CD14-positive monocyte (primary cell): Measurements from ENCODE around the gene GBGT1. TPM values are rescaled to one million over a fixed set of nuclear protein-coding genes. Genes with fewer than 3 reads are reported as not detected.

Experiments used
- DNase-seq, 3 donors: peaks; one replicate each; pipeline ENCODE4 v3.0.0-alpha.2; 2011 to 2022
- H2AFZ ChIP-seq: 2 replicates; pipeline ENCODE4 v1.6.0; 2012; ENCODE audit warnings: mild to moderate bottlenecking, low read depth, low read length, inconsistent platforms; ENCODE audit not compliant: insufficient read depth, poor library complexity, severe bottlenecking
- H3K27ac ChIP-seq, 2 donors: 1 replicate in 1 of 2; 2 replicates in 1 of 2; pipeline ENCODE4 v1.5.1; 2012 to 2013; ENCODE audit warnings: low read length in 2 of 2, control low read depth in 1 of 2, inconsistent platforms in 1 of 2, low read depth in 1 of 2, mild to moderate bottlenecking in 1 of 2
- H3K27me3 ChIP-seq, 2 donors: one replicate each; pipeline versions ENCODE4 v1.6.0 to v1.6.1; 2011 to 2013; ENCODE audit warnings: low read length in 2 of 2; ENCODE audit not compliant: control insufficient read depth in 2 of 2, insufficient read depth in 2 of 2
- H3K36me3 ChIP-seq, 2 donors: replicated peaks in 1 of 2; 1 replicate in 1 of 2; 2 replicates in 1 of 2; pipeline versions ENCODE4 v1.5.1 to v1.6.1; 2012 to 2013; ENCODE audit warnings: low read length in 2 of 2, control low read depth in 1 of 2, inconsistent platforms in 1 of 2, mild to moderate bottlenecking in 1 of 2; ENCODE audit not compliant: insufficient read depth in 2 of 2, control insufficient read depth in 1 of 2
- H3K4me1 ChIP-seq, 2 donors: 1 replicate in 1 of 2; 2 replicates in 1 of 2; pipeline versions ENCODE4 v1.5.1 to v1.6.1; 2012 to 2013; ENCODE audit warnings: low read length in 2 of 2, control low read depth in 1 of 2, inconsistent platforms in 1 of 2, mild to moderate bottlenecking in 1 of 2, moderate library complexity in 1 of 2; ENCODE audit not compliant: insufficient read depth in 2 of 2, control insufficient read depth in 1 of 2
- H3K4me2 ChIP-seq: replicated peaks from 2 replicates; pipeline ENCODE3; 2012; ENCODE audit warnings: low read length, moderate library complexity, mild to moderate bottlenecking; ENCODE audit not compliant: poor library complexity, severe bottlenecking; ENCODE audit errors: extremely low read depth
- H3K4me3 ChIP-seq, 3 experiments: fragments of 200-600 bp in 1 of 3; sonication (generic) in 1 of 3; replicated peaks in 1 of 3; 1 replicate in 2 of 3; 2 replicates in 1 of 3; pipeline ENCODE4 v1.5.1; 2011 to 2013; ENCODE audit warnings: low read length in 3 of 3, mild to moderate bottlenecking in 3 of 3, control low read depth in 2 of 3, low read depth in 2 of 3, inconsistent platforms in 1 of 3, moderate library complexity in 1 of 3
- H3K79me2 ChIP-seq: 2 replicates; pipeline ENCODE4 v1.6.0; 2012; ENCODE audit warnings: mild to moderate bottlenecking, control low read depth, inconsistent platforms, low read length, moderate library complexity; ENCODE audit not compliant: insufficient read depth
- H3K9ac ChIP-seq: 2 replicates; pipeline ENCODE4 v1.6.0; 2017; ENCODE audit warnings: low read length, mild to moderate bottlenecking; ENCODE audit not compliant: insufficient read depth, poor library complexity, severe bottlenecking
- H3K9me3 ChIP-seq, 2 donors: replicated peaks in 1 of 2; 1 replicate in 1 of 2; 2 replicates in 1 of 2; pipeline versions ENCODE4 v1.5.1 to v1.6.1; 2012 to 2013; ENCODE audit warnings: low read length in 2 of 2, control low read depth in 1 of 2; ENCODE audit not compliant: control insufficient read depth in 1 of 2, insufficient read depth in 1 of 2
- H4K20me1 ChIP-seq: 2 replicates; pipeline ENCODE4 v1.6.0; 2012; ENCODE audit warnings: mild to moderate bottlenecking, low read length, control low read depth, moderate library complexity; ENCODE audit not compliant: insufficient read depth
- H3K27ac Mint-ChIP-seq, 7 donors: one replicate each; pipeline ENCODE4 v1.8.0; 2020; ENCODE audit warnings: mild to moderate bottlenecking in 7 of 7, mixed read lengths in 7 of 7, moderate library complexity in 6 of 7, inconsistent platforms in 2 of 7
- H3K27me3 Mint-ChIP-seq, 3 donors: one replicate each; pipeline ENCODE4 v1.8.0; 2021 to 2022; ENCODE audit warnings: low read depth in 3 of 3, mild to moderate bottlenecking in 3 of 3, mixed read lengths in 3 of 3, moderate library complexity in 3 of 3, inconsistent platforms in 1 of 3
- H3K36me3 Mint-ChIP-seq, 2 donors: one replicate each; pipeline ENCODE4 v1.8.0; 2020; ENCODE audit warnings: mixed read lengths in 2 of 2, inconsistent platforms in 1 of 2, mild to moderate bottlenecking in 1 of 2
- H3K4me1 Mint-ChIP-seq: one replicate; pipeline ENCODE4 v1.8.0; 2020; ENCODE audit warnings: mild to moderate bottlenecking, mixed read lengths
- H3K4me3 Mint-ChIP-seq, 2 donors: one replicate each; pipeline ENCODE4 v1.8.0; 2020; ENCODE audit warnings: mild to moderate bottlenecking in 2 of 2, mixed read lengths in 2 of 2, moderate library complexity in 1 of 2
- H3K9me3 Mint-ChIP-seq, 7 donors: one replicate each; pipeline ENCODE4 v1.8.0; 2020 to 2022; ENCODE audit warnings: mixed read lengths in 7 of 7, mild to moderate bottlenecking in 6 of 7, moderate library complexity in 6 of 7, inconsistent platforms in 2 of 7
- WGBS: methylation state at CpG from one replicate; pipeline ENCODE4 v1.1.5; 2013; ENCODE audit warnings: missing lambda C conversion rate; ENCODE audit not compliant: insufficient coverage; 5-methylcytosine and 5-hydroxymethylcytosine counted together
- intact Hi-C, 2 donors: fragments of 100-400 bp; cut with micrococcal nuclease; formaldehyde crosslinking; loops; one replicate each; pipeline versions ENCODE4 v1.15.0 to v1.15.1; 2023
- polyA plus RNA-seq, 3 donors: library from polyadenylated mRNA; depleted of rRNA in 1 of 3; unstranded in 2 of 3; stranded (reverse) in 1 of 3; fragments of 300-500 nt in 2 of 3; fragments of >200 nt in 1 of 3; fragmentation: Illumina TruSeq in 2 of 3; gene quantifications; 1 replicate in 2 of 3; 2 replicates in 1 of 3; pipeline ENCODE4 v1.2.3, GENCODE V29; 2012 to 2021
- TF ChIP-seq, protein P1 (sequence below): fragments of 200-600 bp; IDR thresholded peaks from one replicate; pipeline ENCODE4 v1.8.0; 2022; ENCODE audit warnings: antibody characterized with exemption, mild to moderate bottlenecking

The GBGT1 gene
- polyA plus RNA-seq, 3 donors, result 7.1 to 40.1 (median 8.0) TPM

- H3K27me3 Mint-ChIP-seq, result peaks cover 0 to 6% (median 2%) of the 10 kb centered on the region in 3 donors
- TF ChIP-seq, protein P1, sequence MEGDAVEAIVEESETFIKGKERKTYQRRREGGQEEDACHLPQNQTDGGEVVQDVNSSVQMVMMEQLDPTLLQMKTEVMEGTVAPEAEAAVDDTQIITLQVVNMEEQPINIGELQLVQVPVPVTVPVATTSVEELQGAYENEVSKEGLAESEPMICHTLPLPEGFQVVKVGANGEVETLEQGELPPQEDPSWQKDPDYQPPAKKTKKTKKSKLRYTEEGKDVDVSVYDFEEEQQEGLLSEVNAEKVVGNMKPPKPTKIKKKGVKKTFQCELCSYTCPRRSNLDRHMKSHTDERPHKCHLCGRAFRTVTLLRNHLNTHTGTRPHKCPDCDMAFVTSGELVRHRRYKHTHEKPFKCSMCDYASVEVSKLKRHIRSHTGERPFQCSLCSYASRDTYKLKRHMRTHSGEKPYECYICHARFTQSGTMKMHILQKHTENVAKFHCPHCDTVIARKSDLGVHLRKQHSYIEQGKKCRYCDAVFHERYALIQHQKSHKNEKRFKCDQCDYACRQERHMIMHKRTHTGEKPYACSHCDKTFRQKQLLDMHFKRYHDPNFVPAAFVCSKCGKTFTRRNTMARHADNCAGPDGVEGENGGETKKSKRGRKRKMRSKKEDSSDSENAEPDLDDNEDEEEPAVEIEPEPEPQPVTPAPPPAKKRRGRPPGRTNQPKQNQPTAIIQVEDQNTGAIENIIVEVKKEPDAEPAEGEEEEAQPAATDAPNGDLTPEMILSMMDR, result no peak
- peaks cover 0 to 2% (median 0%) of the 10 kb centered on the region in 7 donors for H3K9me3 Mint-ChIP-seq
- WGBS, result 88% methylated on average over 1 of the region's 2 CpGs
- H3K4me3 ChIP-seq, result no peak overlapping the region
- H3K4me1 Mint-ChIP-seq, result peaks cover 64% of the 10 kb centered on the region
- peak overlapping the region; percentile 35 to 66 for H3K27ac ChIP-seq
- peaks cover 3 to 11% of the 10 kb centered on the region in 2 donors for H3K36me3 Mint-ChIP-seq
- H2AFZ ChIP-seq, result no peak overlapping the region
- H3K79me2 ChIP-seq, result no peaks in the 10 kb centered on the region
- H3K4me2 ChIP-seq, result peak overlapping the region; percentile 4
- no peaks in the 10 kb centered on the region for H3K36me3 ChIP-seq
- peaks cover 62 to 67% of the 10 kb centered on the region in 2 donors for H3K4me1 ChIP-seq
- no peak overlapping the region for H3K9ac ChIP-seq
- H4K20me1 ChIP-seq, result peaks cover under 1% of the 10 kb centered on the region
- peak overlapping the region; percentile 74 to 100 (median 90) for H3K27ac Mint-ChIP-seq
- DNase-seq, result no peak
- peak overlapping the region in 1 of 2 donors; percentile 67 for H3K4me3 Mint-ChIP-seq
- intact Hi-C loops, result no loop called here
- no peaks in the 10 kb centered on the region for H3K9me3 ChIP-seq
- H3K27me3 ChIP-seq, result no peaks in the 10 kb centered on the region
These were observed 38.8 kb downstream of the GBGT1 start for GRCh38 chr9:133124907-133125275.

DNA sequence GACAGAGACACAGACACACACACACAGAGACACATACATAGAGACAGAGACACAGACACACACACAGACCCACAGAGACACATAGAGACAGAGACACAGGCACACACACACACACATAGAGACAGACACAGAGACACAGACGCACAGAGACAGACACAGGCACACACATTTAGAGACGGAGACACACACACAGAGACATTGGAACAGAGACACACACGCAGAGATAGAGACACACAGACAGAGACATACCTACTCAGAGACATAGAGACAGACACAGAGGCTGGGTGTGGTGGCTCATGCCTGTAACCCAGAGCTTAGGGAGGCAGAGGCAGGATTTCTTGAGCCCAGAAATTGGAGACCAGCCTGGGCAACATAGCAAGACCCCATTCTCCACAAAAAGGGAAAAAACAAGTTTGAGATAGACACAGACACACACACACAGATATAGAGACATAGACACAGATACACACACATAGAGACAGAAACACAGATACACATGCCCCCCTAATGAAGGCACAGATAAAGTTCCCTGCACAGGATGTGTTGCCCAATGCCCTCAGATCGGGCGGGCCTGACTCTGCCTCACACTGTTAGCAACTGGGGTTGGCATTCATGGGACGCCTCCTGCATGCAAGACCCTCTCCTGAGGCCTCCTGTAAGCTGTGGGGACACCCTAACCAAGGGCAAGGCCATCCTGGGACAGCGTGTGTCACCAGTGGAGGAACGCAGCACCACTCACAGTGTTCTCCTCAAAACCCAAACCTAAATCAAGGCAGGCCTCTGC, 39.4 kb downstream of the GBGT1 start:
- Mint-ChIP-seq H3K27me3 (peaks cover under 1 to 8% (median under 1%) of the 10 kb centered on the region in 3 donors), H3K9me3 (peaks cover 0 to 2% (median 0%) of the 10 kb centered on the region in 7 donors), H3K27ac (peak overlapping the region; percentile 72 to 100 (median 90)), H3K36me3 (peaks cover 3 to 13% of the 10 kb centered on the region in 2 donors), H3K4me3 (peak overlapping the region in 1 of 2 donors; percentile 67), H3K4me1 (peaks cover 69% of the 10 kb centered on the region)
- no peaks in the 10 kb centered on the region for H3K36me3 ChIP-seq
- H3K79me2 ChIP-seq, result peaks cover 4% of the 10 kb centered on the region
- WGBS, result 47% methylated on average over 6 of the region's 8 CpGs
- peak overlapping the region; percentile 35 to 66 for H3K27ac ChIP-seq
- H3K4me2 ChIP-seq, result peak overlapping the region; percentile 4
- peak in 2 of 3 donors; percentile 53 to 60 for DNase-seq
- no peak overlapping the region for H3K4me3 ChIP-seq
- H3K9me3 ChIP-seq, result no peaks in the 10 kb centered on the region
- TF ChIP-seq, protein P1, result no peak
- intact Hi-C loops, result no loop called here
- H4K20me1 ChIP-seq, result peaks cover 7% of the 10 kb centered on the region
- peaks cover 68 to 73% of the 10 kb centered on the region in 2 donors for H3K4me1 ChIP-seq
- H2AFZ ChIP-seq, result no peak overlapping the region
- H3K27me3 ChIP-seq, result no peaks in the 10 kb centered on the region
- no peak overlapping the region for H3K9ac ChIP-seq
